ENCODE measurements around the gene ZNF177. TPM values are rescaled to one million over a fixed set of nuclear protein-coding genes. Genes with fewer than 3 reads are reported as not detected.

The ZNF177 gene
- total RNA-seq, 1 donor from 2014 or later = 0.92 TPM

- no peak for DNase-seq (ENCODE audit: low read depth)
- TF ChIP-seq, protein P1, sequence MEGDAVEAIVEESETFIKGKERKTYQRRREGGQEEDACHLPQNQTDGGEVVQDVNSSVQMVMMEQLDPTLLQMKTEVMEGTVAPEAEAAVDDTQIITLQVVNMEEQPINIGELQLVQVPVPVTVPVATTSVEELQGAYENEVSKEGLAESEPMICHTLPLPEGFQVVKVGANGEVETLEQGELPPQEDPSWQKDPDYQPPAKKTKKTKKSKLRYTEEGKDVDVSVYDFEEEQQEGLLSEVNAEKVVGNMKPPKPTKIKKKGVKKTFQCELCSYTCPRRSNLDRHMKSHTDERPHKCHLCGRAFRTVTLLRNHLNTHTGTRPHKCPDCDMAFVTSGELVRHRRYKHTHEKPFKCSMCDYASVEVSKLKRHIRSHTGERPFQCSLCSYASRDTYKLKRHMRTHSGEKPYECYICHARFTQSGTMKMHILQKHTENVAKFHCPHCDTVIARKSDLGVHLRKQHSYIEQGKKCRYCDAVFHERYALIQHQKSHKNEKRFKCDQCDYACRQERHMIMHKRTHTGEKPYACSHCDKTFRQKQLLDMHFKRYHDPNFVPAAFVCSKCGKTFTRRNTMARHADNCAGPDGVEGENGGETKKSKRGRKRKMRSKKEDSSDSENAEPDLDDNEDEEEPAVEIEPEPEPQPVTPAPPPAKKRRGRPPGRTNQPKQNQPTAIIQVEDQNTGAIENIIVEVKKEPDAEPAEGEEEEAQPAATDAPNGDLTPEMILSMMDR (conservative IDR thresholded peaks at IDR 0.05; ENCODE audit: low read depth, low read length) = no peak
- no peak overlapping the region for H3K4me3 ChIP-seq (ENCODE audit: low read depth, low read length)
Measured at GRCh38 chr19:9354651-9355050, 8.2 kb upstream of the ZNF177 start.

GRCh38 chr19:9370738-9371619 is 8.2 kb downstream of the ZNF177 start:
- TF ChIP-seq, protein P1 (conservative IDR thresholded peaks at IDR 0.05; ENCODE audit: low read depth, low read length) = no peak
- no peak for DNase-seq (ENCODE audit: low read depth)
- H3K4me3 ChIP-seq (ENCODE audit: low read depth, low read length) = no peak overlapping the region

- no peak for DNase-seq (ENCODE audit: low read depth)
- TF ChIP-seq, protein P1 (conservative IDR thresholded peaks at IDR 0.05; ENCODE audit: low read depth, low read length) = no peak
Measured at GRCh38 chr19:9381361-9381785, 18.6 kb downstream of the ZNF177 start.

DNA sequence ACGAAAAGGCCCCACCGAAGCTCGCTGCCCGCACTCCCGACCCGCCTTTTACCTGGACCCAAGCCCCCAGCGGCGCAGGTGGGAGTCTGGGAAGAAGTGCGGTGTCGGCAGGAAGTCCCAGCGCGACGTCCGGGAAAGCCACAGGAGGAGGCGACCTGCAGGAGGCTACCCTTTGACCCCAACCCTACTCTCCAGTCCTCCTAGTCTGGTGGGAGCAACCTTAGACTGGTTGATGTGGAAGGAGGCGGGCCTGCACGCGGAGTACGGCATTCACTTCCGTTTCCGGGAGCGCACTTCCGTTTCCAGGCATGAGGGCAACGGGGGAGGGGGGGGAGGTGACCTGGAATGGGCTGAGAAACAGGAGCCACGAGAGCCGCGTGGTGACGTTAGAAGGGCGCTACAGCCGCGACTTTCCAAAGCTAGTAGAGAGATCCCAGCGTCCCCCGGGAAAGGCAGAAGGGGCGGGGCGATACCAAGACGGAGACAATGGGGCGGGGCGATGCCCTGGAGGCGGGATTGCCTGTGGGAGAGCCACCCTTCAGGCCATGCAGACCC is 44.1 kb downstream of the ZNF177 start:
- TF ChIP-seq, protein P1 (conservative IDR thresholded peaks at IDR 0.05; ENCODE audit: low read depth, low read length) = no peak
- H3K4me3 ChIP-seq (ENCODE audit: low read depth, low read length) = peak overlapping the region; percentile 70
- DNase-seq (ENCODE audit: low read depth) = no peak

More at GRCh38 chr19:9381361-9381785, 18.6 kb downstream of the ZNF177 start:
- H3K4me3 ChIP-seq (ENCODE audit: low read depth, low read length) = no peak overlapping the region

GRCh38 chr19:9407827-9408226 is 45.0 kb downstream of the ZNF177 start:
- TF ChIP-seq, protein P1 (conservative IDR thresholded peaks at IDR 0.05; ENCODE audit: low read depth, low read length) = no peak
- DNase-seq (ENCODE audit: low read depth) = no peak
- H3K4me3 ChIP-seq (ENCODE audit: low read depth, low read length) = no peak overlapping the region

GRCh38 chr19:9413240-9413954 is 50.6 kb downstream of the ZNF177 start:
- TF ChIP-seq, protein P1 (conservative IDR thresholded peaks at IDR 0.05; ENCODE audit: low read depth, low read length) = no peak
- H3K4me3 ChIP-seq (ENCODE audit: low read depth, low read length) = no peak overlapping the region
- DNase-seq (ENCODE audit: low read depth) = no peak
